GM21528 (cell line): Measurements from ENCODE around the gene TECRL.

Source experiments
- ATAC-seq: cut with Tn5 transposase; IDR thresholded peaks from one replicate; pipeline ENCODE4 v1.9.1; 2021; ENCODE audit warnings: mild to moderate bottlenecking, moderate library complexity; ENCODE audit not compliant: unreplicated experiment, low FRiP score

TECRL gene, protein sequence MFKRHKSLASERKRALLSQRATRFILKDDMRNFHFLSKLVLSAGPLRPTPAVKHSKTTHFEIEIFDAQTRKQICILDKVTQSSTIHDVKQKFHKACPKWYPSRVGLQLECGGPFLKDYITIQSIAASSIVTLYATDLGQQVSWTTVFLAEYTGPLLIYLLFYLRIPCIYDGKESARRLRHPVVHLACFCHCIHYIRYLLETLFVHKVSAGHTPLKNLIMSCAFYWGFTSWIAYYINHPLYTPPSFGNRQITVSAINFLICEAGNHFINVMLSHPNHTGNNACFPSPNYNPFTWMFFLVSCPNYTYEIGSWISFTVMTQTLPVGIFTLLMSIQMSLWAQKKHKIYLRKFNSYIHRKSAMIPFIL

DNA sequence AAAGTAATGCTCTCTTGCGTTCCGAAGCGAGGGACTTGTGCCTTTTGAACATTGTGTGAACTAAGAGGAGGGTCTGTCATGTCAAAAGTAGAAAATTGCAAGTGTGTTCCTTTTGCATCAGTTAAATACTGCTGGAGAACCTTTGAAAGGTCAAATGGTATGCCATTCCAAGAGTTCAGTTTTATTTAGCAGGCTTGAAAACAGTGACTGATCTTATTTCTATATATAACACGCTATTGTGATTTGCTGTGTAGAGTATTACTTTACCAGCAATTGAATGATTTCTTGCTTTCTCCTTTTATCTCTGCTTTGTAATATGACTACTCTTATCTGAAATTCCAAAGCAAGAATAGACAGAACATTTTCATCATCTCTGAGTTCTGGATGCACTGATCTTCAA lies at the start of gene TECRL:
Gene TECRL, minus strand, starts transcription at position 151 of the 400 bp plus-strand sequence. Its CDS starts 99 bp downstream, at position 52.
- no peak for ATAC-seq

DNA sequence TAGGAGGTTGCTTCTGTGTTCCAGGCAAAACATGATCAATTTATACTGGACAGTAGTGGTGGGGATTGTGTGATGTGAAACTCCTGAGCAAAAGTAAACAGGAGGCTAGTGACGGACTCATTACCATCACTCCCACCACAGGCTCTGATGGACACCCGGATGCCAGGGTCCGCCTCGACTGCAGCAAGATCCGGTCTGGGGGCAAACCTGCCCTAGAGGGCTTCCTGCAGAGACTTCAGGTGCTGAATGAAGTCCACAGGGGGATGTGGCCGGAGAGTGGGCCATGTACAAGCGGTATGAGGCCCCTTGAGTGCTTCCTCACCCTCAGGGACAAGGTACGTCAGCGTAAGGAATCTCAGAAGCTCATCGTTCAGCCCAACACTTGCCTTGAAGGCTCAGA lies 23.4 kb upstream of the TECRL start:
- no peak for ATAC-seq

DNA sequence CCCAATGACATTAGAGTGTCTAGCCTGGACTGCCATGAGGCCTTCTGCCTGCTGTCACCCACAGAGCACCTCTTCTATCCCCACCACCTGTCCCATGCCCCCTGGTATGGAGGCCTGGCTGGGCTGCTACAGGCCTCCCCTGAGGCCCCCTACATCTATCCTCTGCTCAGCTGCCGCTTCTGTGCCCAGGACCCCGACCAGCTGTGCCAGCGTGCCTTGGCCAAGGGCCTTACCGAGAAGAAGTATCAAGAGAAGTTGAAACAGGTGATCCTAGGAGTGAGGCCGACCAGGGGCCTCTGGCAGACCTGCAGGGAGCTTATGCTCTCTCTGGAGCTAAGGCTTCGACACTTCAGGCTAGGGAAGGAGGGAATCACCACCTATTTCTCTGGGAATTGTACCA lies 21.7 kb upstream of the TECRL start:
- no peak for ATAC-seq

DNA sequence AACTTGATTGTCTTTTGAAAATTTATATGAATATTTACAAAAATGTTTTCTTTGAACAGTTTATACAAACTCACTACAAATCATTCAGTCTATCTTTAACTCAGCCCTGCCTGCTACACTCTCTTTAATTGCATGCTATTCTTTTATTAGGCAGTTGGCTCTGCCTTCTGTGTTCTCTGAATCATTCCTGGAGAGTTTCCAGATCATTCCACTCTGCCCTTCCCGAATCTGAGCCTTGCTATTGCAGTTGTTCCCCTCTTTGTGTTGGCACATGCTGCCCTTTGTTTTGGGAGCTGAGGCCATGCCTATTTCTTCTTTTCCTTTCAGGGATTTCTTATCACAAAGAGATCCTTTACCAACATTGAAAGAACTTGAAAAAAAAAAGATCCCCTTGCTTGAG lies 8.7 kb upstream of the TECRL start:
- ATAC-seq, result no peak

DNA sequence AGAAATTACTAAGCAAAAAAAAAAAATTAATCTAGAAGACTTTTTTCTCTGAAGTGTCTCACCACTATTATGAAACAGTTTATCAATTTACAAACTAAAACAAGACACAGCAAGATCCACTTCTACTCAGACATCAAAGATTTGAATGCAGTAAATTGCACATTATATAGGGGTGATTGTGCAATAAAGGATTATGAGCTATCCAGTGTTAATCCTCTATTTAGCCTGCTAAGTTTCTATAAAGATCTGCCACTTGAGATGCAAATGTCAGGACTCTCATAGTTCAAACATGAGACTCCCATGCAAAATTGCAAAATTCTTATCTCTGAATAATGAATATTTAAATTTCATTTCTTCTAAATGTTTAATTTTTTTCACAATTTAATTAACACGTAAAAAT lies 2.2 kb downstream of the TECRL start:
- no peak for ATAC-seq

DNA sequence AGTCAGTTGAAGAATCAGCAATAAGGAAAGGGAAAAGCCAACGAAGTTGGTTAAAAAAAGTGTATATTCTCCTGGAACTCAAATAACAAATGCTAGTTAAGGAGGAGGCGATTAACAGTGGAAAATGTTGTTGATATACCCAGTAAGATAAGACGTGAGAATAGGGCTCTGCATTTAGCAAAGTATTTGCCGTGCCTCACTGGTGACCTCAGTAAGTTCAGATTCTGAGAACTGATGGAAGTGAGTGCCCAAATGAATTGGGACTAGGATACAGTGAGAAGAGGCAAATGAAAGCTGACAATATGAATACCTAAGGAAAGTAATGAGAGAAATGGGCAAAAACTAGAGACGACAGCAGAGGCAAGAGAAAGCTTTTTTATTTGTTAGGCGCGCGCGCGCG lies 3.5 kb downstream of the TECRL start:
- no peak for ATAC-seq

DNA sequence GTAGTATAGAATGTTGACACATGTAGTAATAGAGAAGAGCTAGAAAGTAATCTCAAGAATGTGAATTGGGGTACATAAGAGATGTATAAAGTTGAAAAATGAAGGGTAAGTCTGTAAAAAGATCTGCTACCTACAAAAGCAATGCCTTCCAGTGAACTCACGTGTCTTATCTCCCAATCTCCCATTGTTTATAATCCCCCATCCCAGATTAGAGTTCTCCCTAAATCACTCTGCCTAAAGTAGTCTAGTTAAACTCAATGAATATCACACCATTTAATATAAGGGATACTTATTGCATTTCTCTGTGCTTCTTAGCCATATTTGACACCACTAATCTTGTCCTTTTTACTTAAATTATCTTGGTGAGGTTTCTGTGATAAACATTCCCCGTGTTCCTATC lies 6.6 kb downstream of the TECRL start:
- ATAC-seq, result no peak

DNA sequence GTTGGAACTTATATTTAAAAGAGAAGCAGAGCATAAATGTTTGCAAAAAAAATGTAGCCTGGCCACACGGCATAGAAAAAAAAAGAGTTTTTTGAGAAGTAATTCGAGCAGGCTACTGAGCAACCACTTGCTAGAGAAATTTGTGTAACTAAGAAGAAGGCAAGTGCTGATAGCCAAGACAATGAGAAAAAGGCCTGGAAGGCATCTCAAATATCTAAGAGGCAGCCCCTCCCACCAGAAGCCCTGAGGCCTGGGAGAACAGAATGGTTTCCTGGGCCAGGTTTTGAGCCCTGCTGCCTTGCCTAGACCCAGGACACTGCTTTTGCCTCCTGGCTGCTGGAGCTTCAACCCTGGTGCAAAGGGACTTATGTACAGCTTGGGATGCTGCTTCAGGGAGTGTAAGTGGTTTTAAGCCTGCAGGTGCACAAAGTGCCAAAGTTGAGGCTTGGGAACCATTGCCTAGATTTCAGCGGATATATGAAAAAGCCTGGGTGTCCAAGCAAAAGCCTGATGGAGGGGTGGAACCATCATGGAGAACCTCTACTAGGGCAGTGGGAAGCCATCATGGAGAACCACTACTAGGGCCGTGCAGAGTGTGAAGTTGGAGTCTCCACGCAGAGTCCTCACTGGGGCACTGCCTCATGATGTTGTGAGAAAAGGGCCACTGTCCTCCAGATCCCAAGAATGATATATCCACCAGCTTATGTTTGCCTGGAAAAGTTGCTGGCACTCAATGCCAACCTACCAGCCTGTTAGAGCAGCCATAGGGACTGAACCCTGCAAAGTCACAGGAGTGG lies 9.7 kb downstream of the TECRL start:
- ATAC-seq, result no peak

DNA sequence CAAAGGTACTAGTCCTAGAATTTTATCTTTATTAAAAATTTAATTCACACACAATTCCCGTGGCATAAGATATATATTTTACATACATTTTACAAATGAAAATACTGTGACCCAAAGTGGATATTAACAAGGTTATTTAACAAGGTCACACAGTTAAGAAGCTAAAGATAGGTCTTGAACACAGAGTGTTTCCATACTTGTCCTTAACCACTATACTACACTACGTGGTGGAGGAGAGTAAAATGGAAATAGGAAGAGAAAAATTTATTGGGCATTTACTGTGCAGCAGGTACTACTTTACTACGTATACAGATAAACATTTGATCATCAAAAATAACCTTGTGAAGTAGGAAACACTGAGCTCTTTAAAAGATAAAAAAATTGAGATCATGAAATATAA lies 14.8 kb downstream of the TECRL start:
- ATAC-seq, result no peak

DNA sequence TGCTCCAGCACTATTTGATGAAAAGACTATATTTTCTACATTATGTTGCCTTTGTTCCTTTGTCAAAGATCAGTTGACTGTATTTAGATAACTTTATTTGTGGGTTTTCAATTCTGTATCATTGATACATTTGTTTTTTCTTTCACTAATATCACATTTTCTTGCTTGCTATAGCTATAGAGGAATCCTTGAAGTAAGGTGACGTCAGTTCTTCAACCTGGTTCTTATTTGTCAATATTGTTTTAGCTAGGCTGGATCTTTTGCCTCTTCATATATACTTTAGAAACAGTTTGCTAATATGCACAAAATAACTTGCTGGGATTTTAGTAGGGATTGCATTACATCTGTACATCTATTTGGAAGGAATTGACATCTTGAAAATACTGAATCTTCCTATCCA lies 21.0 kb downstream of the TECRL start:
- no peak for ATAC-seq

DNA sequence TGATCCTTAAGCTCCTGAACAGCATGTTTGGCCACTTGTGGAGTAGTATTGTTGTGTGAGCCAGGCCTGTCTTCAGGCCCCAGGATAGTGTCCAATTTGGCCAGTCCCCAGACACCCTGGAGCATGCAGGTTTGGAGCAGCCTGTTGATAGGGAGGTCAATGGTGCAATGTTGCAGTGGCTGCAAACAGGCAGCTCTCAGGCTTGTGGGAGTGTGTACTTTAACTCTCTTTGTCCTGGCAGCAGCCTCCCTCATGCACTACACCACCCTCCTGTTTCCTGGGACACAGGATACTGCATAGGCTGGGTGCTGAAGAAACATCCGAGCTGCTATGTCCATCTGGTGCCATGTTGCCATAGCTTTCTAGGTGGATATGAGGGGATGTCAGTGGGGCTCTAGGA lies 24.0 kb downstream of the TECRL start:
- no peak for ATAC-seq

DNA sequence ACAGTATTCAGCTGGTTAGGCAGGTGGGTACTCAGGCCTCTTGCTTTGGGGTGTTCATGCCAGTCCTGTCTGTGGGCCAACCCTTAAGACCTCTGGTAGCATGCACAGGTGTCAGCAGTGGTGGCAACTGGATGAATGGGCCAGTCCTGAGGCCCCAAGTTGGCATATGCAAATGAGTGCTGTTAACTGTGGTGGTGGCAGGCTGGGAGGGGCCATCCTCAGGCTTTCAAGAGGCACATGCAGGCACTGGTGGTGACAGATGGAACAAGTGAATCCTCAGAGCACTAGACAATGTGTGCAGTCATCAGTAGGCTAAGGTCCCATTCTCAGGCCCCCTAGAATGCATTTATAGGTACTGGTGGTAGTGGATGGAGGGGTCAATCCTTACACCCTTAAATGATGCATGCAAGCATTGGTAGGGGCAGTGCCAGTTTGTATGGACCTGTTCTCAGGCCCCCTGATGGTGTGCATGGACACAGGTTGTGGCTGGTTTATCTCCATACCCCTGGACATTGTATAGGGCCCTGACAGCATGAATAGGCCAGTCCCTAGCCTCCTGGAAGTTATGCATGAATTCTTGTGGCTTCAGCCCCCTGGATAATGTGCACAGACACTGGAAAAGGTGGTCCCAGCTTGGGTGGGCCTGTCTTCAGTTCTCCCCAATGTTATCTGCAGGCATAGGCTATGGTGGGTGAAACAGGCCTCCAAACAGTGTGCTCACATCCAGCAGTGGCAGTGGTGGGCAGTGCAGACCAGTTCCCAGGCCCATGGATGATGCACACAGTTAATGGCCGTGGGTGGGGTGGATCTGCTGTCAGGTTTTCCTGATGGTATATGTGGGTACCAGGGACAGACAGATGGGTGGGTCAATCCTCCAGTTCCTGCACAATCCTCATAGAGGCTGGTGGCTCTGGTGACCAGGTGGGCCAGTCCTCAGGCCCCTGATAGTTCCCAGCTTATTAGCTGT lies 24.7 kb downstream of the TECRL start:
- no peak for ATAC-seq

DNA sequence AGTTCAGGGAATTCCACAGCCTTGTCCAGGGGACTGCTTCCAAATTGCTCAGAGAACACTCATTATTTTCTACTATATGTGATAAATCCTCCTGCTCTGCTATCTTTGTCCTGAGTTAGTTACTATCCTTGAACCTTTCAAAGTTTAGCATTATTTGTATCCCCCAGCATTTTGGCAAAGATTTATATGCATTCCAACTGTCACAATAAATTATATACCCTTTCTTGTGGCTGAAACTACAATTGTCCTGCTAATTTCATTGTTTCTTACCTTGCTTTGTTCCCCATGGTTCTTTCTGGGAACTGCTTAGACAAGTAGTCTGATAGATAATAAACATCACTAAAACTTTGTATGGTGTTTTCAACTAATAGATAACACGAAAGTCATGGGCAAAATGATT lies 40.5 kb downstream of the TECRL start:
- ATAC-seq, result no peak

DNA sequence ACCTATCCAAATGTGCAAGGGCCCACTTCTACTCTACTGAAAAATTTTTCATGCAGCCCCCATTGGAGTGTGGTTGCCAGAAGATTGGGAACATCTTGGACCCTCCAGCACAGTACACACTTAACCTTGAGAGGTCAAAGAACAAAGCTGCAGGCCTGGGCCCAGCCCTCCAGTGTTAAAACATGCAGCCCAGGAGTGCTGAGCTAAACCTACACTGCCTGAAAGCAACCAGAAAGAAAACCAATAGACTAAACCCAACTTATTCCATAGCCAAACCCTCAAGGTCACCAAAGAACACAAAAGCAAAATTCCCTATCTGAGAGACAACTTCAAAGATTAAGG lies 47.9 kb downstream of the TECRL start:
- no peak for ATAC-seq

DNA sequence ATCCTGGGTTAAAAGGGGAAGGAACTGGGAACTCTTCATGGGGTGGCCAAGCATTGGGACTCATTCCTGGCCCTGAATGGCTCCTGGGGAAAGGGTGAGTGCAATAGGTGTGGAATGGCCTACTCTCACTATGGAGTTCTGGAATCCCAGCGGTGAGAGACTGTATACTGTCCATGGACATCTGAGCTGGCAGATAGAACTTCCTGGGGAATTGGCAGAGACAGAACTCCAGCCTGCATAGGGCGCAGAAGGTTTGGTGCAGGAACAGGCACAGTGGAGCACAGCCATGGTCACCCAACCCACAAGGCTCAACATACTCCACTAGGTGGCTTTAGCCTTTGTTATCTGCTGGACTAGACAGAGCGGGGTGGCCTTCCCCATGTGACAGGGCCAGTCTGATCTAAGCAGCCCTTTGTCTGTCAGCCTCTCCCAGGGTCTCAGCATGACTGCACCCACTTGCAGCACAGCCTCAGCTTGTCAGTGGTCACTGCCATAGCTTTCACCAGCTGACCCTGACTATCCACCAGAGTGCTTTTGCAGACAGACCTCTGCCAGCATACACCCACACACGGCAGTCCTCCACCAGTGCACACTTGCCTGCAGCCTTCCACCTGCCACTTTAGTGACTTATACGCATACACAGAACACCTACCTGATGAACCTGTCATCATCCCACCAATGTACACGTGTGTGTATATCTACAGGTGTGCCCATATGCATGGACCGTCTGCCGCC lies 48.4 kb downstream of the TECRL start:
- ATAC-seq, result no peak

DNA sequence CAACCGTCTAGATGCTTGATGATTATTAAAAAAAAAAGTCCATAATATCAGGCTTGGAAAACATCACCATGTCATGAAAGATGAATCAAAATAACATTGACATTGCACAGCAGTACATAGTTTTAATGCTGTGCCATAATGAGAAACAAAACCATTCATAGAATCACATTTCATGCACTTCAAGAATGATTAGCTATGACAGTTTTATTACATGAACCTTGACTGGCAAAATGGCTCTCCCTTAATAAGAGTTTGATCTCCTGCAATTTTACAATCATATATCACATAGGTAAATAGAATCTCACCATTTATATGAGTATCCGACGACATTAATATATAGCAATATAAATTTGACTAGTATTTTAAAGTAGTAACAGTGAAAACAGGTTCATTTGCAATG lies 49.8 kb downstream of the TECRL start:
- ATAC-seq, result no peak

DNA sequence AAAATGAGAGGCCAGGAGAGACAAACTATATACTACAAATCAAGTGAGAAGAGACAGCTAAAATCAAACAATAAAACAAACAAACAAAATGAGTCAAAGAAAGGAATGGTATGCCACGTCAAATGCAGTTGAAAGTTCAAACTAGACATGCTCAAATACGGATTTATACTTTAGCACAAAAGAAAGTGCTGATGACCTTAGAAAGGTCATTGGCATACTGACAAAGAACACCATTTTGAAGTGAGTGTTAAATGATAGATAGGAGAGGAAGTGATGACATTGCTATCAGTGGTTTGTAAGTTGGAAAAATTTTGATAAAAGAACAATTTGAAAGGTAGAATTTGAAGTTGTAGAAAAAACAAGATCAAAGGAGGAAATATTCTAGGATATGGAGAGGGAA lies 55.3 kb downstream of the TECRL start:
- no peak for ATAC-seq

DNA sequence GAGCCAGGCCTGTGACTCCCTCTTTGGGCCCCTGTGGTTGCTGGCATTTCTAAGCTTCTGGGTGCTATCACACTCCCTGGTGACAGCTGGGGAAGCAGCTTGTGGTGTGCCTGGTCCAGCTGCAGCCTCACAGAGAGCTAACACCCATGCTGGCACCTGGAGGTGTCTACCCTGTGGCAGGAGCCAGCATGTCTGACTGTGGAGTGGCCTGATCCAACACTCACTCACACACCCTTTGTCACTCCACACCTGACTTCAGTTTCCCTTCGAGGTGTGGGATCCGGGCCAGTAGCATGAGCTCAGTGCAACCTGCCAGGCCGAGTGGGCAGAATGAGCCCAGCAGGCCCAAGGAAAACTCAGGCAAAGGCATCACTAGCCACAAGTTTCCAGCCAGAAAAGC lies 67.5 kb downstream of the TECRL start:
- no peak for ATAC-seq

DNA sequence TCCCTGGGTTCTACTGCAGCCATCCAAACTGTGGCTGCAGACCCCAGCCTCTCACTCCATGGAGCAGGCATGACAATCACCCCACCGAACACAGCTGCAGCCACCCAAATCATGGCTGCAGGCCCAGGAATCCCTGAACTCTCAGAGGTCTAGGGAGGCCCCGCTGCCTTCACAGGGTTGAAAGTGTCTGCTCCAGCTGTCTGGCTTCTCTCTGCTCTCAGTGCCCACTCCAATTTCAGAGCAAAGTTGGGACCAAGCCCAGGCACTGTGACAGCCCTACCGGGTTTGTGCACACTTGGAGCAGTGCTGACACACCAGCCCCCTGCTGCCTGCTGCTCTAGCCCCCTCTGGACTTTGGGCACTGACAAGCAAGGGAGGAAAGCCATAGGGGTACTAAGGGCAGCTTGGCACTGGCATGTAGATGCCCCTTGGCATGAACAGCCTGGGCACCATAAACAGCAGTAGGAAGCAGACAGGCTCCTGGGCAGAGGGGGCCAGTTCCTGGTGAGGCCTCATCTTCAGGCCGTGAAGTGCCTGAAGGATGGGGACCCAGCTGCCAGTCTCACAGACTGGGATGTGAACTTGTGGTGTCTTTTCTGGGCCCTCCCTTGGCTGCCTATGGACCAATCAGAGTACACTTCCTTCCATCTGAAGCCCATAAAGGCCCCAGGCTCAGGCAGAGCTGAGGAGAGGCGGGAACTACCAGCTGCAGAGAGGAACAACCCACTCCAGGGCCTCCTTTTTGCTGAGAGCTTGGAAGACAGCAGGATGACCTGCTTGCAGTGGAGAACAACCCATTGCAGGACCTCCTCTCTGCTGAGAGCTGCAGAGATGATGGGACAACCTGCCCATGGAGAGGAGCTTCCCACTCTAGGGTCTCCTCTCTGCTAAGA lies 68.8 kb downstream of the TECRL start:
- no peak for ATAC-seq
